GM19468 (cell line): ENCODE data around the gene TTPAL.

ENCODE experiments used
- ATAC-seq: cut with Tn5 transposase; IDR thresholded peaks from one replicate; pipeline ENCODE4 v1.9.1; 2021; ENCODE audit warnings: mild to moderate bottlenecking, moderate library complexity, moderate number of reproducible peaks; ENCODE audit not compliant: unreplicated experiment; ENCODE audit errors: extremely low read depth

Gene TTPAL

GRCh38 chr20:44494681-44495080 is 19.0 kb downstream of the TTPAL start:
- no peak for ATAC-seq

DNA sequence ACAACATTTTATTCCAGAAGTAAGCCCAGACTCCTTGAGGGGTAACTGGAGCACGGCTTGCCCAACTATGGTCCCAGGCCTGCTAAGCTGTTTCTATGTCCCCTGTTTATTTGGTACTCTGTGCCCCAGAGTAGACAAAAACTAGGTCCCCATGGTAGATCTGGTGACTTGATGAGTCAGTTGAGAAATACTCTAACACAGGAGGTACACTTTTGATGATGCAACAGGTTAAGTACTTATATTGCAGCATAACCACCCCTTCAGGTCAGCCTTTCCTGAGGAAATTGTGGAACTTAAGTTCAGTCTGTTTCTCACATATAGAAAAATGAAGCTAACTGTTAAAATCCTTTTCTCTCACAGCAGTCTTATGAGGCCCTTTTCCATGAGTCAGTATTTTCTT is 19.6 kb downstream of the TTPAL start:
- no peak for ATAC-seq

DNA sequence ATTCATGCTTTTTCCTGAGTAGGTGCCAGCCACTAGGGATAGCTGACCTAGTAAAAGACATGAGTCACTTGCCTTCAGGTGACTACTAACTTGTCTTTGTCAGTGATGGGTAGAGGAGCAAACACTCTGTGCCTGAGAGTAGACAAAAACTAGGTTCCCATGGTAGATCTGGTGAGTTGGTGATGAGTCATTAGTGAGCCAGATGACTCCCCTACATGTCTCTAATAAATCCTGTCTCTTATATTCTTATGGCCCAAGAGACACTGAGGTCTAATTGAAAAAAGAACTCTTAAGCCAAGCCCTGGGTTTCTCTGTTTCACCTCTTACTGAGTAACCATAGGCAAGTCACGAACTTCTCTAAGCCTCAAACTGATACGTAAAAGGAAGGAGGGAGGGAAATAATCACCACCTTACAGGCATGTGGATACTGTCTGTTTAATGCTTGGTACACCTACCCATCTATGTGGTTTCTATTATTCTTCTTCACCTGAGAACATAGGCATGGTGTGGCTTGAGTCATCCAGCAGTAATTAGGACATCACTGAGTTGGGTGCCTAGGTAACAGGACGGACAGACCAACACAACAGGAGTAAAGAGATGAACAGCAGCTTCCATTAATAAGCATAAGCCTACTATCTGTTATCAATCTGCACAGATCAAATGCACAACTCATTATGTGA is 20.3 kb downstream of the TTPAL start:
- no peak for ATAC-seq

GRCh38 chr20:44496976-44497375 is 21.3 kb downstream of the TTPAL start:
- ATAC-seq: no peak

DNA sequence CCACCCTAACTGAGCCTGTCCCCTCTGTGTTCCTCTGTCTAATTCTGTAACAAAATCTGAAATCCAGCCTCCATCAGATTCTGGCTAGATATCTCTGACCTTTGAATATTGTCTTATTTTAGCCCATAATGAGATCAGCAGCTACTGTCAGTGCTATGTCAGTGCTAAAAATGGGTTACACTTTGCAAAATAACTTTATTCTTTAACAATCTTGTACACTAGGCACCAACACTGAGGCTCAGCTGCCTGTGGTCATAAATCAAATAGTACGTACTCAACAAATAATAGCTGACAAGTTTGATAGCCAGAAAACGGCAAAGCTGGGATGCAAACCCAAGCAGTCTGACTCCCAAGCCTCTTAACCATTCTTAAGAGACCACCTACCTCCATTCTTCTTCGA is 22.1 kb downstream of the TTPAL start:
- ATAC-seq: no peak

DNA sequence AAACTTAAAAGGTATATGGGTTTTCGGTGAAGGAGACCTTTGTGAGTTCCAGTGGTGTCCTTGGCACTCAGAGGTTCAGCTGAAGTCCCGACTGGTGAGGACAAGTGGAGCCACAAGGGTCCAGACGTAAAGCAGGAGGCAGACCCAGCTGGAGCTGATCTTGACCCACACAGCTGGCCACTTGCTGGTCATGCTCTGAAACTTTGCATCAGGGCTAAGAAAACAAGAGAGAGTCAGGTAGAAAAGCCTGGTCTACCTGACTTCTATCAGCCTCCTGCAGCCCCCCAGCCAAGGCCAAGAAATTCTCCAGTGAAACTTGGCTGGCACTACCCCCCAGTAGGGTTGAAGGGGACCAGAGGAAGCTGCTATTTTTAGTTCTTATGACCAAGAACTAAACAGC is 24.5 kb downstream of the TTPAL start:
- no peak for ATAC-seq

DNA sequence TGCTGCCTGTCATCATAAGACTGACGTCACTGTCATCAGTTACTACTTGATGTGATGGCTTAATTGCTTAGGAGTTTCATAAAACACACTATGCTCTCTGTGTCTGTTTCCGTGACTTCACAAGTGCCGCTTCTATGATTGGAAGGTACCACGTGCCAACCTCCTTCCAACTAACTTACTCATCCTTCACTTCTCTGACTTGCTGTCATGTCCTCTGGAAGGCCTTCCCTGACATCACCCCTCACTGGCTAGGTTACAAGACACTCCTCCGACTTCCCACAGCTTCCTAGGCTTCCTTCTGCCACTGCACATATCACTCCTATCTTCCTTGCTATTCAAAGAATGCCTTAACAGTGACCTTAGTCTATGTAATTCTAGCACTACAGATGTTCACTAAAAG is 25.8 kb downstream of the TTPAL start:
- ATAC-seq: no peak

- ATAC-seq: no peak
These were observed 27.3 kb downstream of the TTPAL start for GRCh38 chr20:44502968-44503367.

GRCh38 chr20:44504402-44505307 is 29.0 kb downstream of the TTPAL start:
- ATAC-seq: no peak

DNA sequence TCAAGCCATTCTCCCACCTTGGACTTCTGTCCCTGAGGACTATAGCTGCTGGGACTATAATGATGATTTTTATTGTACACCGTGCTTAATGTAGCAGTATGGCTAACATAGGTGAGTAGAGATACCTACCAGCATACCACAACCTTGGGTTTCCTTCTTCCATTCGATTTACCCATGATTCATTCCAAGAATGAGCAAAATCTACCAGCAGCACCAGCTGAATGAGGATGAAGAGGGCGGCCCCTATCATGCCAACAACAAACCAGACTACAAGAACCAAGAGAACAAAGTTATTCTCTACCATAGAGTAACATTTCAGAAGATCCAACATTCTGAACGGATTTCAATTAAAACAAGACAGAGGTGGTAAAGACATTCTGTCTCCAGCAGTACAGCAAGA is 34.1 kb downstream of the TTPAL start:
- ATAC-seq: no peak

DNA sequence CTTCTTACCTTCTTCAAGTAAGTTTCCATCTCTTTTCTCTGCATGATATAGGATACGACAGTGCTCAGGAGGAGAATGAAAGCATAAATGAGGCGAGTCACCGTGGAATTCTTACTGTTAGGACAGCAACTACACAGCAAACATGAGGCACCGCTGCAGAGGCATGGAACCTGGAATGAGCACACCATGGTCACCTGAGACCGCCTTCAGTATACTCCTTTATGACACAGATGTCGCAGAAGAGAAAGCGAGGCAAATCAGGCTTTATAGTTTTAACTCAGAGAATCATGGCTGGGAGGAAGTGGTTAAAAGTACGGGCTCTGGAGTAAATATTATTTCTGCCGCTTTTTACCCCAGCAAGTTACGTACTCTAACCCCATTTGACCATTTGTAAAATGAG is 38.2 kb downstream of the TTPAL start:
- ATAC-seq: no peak

DNA sequence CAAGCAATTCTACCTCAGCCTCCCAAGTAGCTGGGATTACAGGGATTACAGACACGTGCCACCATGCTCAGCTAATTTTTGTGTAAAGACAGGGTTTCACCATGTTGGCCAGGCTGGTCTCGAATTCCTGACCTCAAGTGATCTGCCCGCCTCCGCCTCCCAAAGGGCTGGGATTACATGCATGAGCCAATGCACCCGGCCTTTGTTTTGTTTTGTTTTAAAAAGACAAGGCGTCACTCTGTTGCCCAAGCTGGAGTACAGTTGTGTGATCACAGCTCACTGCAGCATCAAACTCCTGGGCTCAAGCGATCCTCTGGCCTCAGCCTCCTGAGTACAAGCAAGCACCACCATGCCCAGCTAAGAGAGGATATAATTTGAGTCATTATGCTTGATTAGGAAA is 40.8 kb downstream of the TTPAL start:
- ATAC-seq: no peak

- no peak for ATAC-seq
These were observed 41.8 kb downstream of the TTPAL start for GRCh38 chr20:44517454-44517853.

- ATAC-seq: no peak
These were observed 42.6 kb downstream of the TTPAL start for GRCh38 chr20:44518248-44518647.

DNA sequence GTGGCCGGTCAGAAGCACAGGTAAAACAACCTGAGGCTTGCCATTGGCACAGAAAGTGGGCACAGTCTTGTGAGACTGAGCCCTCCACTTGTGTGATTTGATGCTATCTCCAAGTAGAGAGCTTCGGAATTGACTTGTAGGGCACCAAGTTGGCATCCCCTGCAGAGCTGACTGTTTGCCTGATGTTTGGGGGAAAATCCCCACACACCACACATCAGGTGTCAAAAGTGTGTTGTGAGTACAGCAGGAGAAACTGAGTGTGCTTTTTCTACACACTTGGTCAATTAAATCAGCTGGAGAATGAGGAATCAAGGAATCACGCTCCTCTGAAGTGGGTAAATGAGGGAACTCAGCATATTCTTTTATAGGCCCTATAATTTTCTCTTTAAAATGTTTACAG is 45.2 kb downstream of the TTPAL start:
- ATAC-seq: no peak

DNA sequence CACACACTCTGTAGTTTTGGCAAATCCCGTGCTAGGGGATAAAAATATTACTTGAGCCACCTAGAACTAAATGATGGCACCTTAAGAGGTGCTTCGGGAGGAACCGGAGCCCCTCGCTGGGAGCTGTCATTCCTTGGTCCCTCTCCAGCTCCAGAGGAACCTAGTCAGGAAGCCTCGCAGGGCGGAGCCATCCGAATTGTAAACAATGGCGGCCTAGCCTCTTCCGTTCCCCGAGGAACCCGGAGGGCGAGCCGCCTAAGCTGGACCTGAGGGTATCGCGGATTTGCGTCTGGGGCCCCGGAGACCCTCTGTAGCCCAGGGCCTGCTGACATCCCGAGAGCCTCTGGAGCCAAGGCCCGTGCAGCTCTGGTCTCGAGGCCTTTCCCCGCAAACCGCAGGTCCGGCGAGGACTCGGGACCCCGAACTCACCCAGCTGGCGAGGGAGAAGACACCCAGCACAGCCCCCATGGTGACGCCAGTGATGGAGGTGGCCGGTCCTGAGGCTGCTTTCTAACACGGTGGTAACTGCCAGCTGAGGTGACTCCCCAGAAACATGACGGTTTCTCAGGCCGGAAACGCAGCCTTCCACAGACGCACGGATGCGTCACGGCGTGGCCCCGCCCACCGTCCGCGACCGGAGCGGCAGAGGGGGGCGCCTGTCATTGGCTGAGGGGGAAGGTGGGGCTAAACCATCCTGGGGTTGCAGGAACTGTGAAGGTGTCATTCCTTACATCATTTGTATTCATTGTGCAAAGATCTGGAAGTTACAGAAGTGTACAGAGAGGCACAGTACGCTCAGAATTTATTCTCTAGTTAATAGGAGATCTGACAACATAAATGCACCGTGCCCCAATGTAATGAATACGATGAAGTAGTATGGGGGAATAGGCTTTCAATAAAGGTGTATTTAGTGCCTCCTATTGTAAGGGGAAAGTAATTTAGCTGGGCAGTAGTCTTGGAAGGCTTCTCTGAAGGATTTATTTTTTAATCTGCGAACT is 46.1 kb downstream of the TTPAL start, which contains the start of gene SERINC3:
SERINC3 (minus strand) TSS at position 587 of the 998 bp plus-strand sequence; CDS start at position 468, 119 bp downstream.
- peak; percentile 53 for ATAC-seq

DNA sequence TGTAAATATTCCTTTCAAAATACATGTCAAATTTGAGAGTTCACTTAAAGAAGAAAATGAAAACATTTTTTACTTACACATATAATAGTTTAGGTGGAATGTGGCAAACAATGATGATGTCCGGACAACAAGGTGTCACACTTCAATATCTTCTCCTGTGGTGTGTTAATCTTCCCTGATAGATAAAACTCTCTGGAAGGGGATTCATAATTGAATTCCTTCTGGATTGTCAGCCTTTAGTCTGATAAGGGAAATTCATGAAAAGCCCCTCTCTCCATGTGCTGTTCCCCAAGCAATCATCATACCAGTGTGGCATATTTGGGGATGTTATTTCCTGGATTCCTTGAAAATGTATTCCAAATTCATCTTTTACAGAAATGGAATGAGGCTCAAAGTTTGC is 47.2 kb downstream of the TTPAL start:
- ATAC-seq: no peak

- ATAC-seq: no peak
These were observed 48.1 kb downstream of the TTPAL start for GRCh38 chr20:44523746-44524145.

GRCh38 chr20:44526129-44526528 is 50.5 kb downstream of the TTPAL start:
- no peak for ATAC-seq

DNA sequence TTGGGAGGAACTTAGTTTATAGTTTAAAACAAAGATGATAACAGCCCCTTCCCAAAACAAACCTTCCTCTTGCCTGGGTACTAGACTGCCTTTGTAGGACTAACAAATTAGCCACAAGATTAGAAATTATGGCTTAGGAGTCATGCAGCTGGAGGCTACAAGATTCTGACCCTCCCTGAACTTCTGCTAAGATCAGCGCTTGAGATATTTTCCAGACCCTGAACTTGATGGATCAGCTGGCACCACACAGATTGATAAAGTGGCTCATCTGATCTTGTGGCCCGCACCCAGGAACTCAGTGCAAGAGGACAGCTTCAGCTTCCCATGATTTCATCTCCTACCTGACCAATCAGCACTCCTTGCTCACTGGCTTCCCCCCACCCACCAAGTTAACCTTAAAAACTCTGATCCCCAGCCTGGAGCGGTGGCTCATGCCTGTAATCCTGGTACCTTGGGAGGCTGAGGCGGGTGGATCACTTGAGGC is 52.1 kb downstream of the TTPAL start:
- no peak for ATAC-seq
